MM.1S (cell line): ENCODE data around the gene COA5.

Experiments used
- DNase-seq: peaks from one replicate; pipeline ENCODE4 v3.0.0-alpha.2; 2015
- H2AFZ ChIP-seq: fragments of 300-600 bp; sonication (generic); 2 replicates; pipeline ENCODE4 v1.6.0; 2016; ENCODE audit warnings: antibody characterized with exemption, low read length
- H3F3A ChIP-seq: fragments of 300-600 bp; sonication (generic); 2 replicates; pipeline ENCODE4 v1.6.1; 2016; ENCODE audit warnings: mild to moderate bottlenecking, antibody characterized with exemption, low read length, moderate library complexity, mixed read lengths; ENCODE audit not compliant: insufficient read depth
- H3K27ac ChIP-seq: fragments of 300-600 bp; sonication (generic); 2 replicates; pipeline ENCODE4 v1.5.1; 2016; ENCODE audit warnings: mild to moderate bottlenecking, low read length
- H3K27me3 ChIP-seq: fragments of 300-600 bp; sonication (generic); replicated peaks from 2 replicates; pipeline ENCODE4 v1.6.0; 2016; ENCODE audit warnings: low read length; ENCODE audit not compliant: insufficient read depth
- H3K36me3 ChIP-seq: fragments of 300-600 bp; sonication (generic); replicated peaks from 2 replicates; pipeline ENCODE4 v1.6.1; 2016; ENCODE audit warnings: mild to moderate bottlenecking, low read length, mixed read lengths; ENCODE audit not compliant: insufficient read depth
- H3K4me1 ChIP-seq: fragments of 300-600 bp; sonication (generic); 2 replicates; pipeline ENCODE4 v1.6.1; 2016; ENCODE audit warnings: low read length, mixed read lengths
- H3K4me2 ChIP-seq: fragments of 300-600 bp; sonication (generic); 2 replicates; pipeline ENCODE4 v1.6.0; 2016; ENCODE audit warnings: low read depth, low read length
- H3K4me3 ChIP-seq: fragments of 300-600 bp; sonication (generic); 2 replicates; pipeline ENCODE4 v1.5.1; 2016; ENCODE audit warnings: low read length, mixed read lengths
- H3K79me2 ChIP-seq: fragments of 300-600 bp; sonication (generic); 2 replicates; pipeline ENCODE4 v1.6.1; 2016; ENCODE audit warnings: mixed run types, low read length, mixed read lengths
- H3K9ac ChIP-seq: fragments of 300-600 bp; sonication (generic); 2 replicates; pipeline ENCODE4 v1.6.1; 2016; ENCODE audit warnings: low read length, mixed read lengths
- H3K9me2 ChIP-seq: fragments of 300-600 bp; sonication (generic); replicated peaks from 2 replicates; pipeline ENCODE4 v1.6.1; 2016; ENCODE audit warnings: mild to moderate bottlenecking, low read length, mixed read lengths; ENCODE audit not compliant: insufficient read depth
- H3K9me3 ChIP-seq: fragments of 300-600 bp; sonication (generic); replicated peaks from 2 replicates; pipeline ENCODE4 v1.6.1; 2016; ENCODE audit warnings: mild to moderate bottlenecking, low read length, mixed read lengths; ENCODE audit not compliant: insufficient read depth
- H4K20me1 ChIP-seq: fragments of 300-600 bp; sonication (generic); 2 replicates; pipeline ENCODE4 v1.6.1; 2016; ENCODE audit warnings: mild to moderate bottlenecking, low read length, moderate library complexity, mixed read lengths; ENCODE audit not compliant: insufficient read depth
- CTCF ChIP-seq: fragments of 300-600 bp; sonication (generic); IDR thresholded peaks from 2 replicates; pipeline ENCODE4 v1.5.1; 2016; ENCODE audit warnings: antibody characterized with exemption, low read length, mixed read lengths
- EZH2 ChIP-seq: fragments of 300-600 bp; sonication (generic); optimal IDR thresholded peaks from 2 replicates; pipeline ENCODE3; 2017; ENCODE audit warnings: low read depth, mild to moderate bottlenecking, antibody characterized with exemption, low read length, mixed read lengths
- EZH2phosphoT487 ChIP-seq: fragments of 300-600 bp; sonication (generic); IDR thresholded peaks from 2 replicates; pipeline ENCODE4 v1.6.1; 2018; ENCODE audit warnings: antibody characterized with exemption, low read length

Gene COA5

DNA sequence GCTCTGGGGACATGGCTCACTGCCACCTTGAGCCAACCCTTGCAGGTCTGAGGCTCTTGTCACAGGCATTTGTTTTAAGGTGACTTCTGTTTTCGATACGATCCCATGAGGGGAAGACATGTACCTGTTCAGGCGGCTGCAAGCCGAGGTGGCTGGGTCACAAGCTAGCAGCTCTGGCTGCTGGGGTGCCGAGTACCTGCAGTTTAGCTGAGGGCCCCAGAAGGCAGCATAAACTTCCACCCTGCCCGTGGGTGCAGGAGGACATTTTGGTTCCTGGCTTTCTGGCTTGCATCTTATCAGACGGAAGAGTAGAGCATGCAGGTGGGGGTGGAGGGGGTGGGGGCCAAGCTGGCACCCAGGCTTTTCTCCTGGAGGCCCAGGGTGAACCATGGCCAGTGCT is 28.4 kb downstream of the COA5 start:
- Histone ChIP-seq H2AFZ (no peak overlapping the region), H3K4me3 (no peak overlapping the region), H3K36me3 (peaks cover 24% of the 10 kb centered on the region), H3K9me3 (no peaks in the 10 kb centered on the region), H3K27ac (no peak overlapping the region), H3K79me2 (peaks cover 17% of the 10 kb centered on the region), H3K27me3 (no peaks in the 10 kb centered on the region), H3K9me2 (no peaks in the 10 kb centered on the region), H4K20me1 (no peaks in the 10 kb centered on the region), H3K9ac (no peak overlapping the region), H3F3A (no peaks in the 10 kb centered on the region; the same call in 1 of the 2 replicates), H3K4me1 (no peaks in the 10 kb centered on the region), H3K4me2 (no peak overlapping the region)
- TF ChIP-seq EZH2phosphoT487 (no peak), EZH2 (no peak), CTCF (no peak)
- no peak for DNase-seq

DNA sequence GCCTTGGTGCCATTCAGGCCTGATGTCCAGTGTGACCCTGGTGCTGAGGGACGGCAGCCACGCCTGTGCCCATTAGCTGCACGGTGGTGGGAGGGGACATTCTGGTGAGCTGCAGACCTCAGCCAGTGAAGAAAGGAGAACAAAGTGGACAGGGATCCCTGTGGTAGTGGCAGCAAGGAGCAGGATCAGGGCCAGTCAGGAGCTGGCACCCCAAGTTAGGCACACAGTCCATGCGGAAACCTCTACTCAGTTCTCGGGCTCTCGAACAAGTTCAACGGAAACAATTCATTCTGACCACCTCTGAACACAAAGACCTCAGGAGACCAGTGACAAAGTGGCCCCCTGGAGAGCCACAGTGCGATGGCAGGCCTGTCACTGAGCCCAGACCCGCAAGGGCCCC is 30.1 kb downstream of the COA5 start:
- TF ChIP-seq CTCF (no peak), EZH2phosphoT487 (no peak), EZH2 (no peak)

GRCh38 chr2:98577313-98577712 is 31.0 kb downstream of the COA5 start:
- no peak overlapping the region for H3K4me2 ChIP-seq
- no peak overlapping the region for H2AFZ ChIP-seq
- H3K9ac ChIP-seq: no peak overlapping the region
- peaks cover 22% of the 10 kb centered on the region for H3K79me2 ChIP-seq
- TF ChIP-seq EZH2phosphoT487 (no peak), CTCF (peak; percentile 8; the same call in 1 of the 2 replicates)
- no peaks in the 10 kb centered on the region for H4K20me1 ChIP-seq
- no peak overlapping the region for H3K27ac ChIP-seq
- no peaks in the 10 kb centered on the region for H3K9me2 ChIP-seq
- no peak overlapping the region for H3K4me3 ChIP-seq
- no peaks in the 10 kb centered on the region; the same call in 1 of the 2 replicates for H3F3A ChIP-seq
- H3K4me1 ChIP-seq: no peaks in the 10 kb centered on the region
- H3K9me3 ChIP-seq: no peaks in the 10 kb centered on the region
- no peak for DNase-seq
- no peaks in the 10 kb centered on the region for H3K27me3 ChIP-seq
- H3K36me3 ChIP-seq: peaks cover 25% of the 10 kb centered on the region

More for the DNA sequence above, 30.1 kb downstream of the COA5 start:
- no peak overlapping the region for H3K9ac ChIP-seq
- H3F3A ChIP-seq: no peaks in the 10 kb centered on the region; the same call in 1 of the 2 replicates
- H2AFZ ChIP-seq: no peak overlapping the region
- H3K9me3 ChIP-seq: no peaks in the 10 kb centered on the region
- no peaks in the 10 kb centered on the region for H3K4me1 ChIP-seq
- H3K27ac ChIP-seq: no peak overlapping the region
- no peak for DNase-seq
- H4K20me1 ChIP-seq: no peaks in the 10 kb centered on the region
- peaks cover 22% of the 10 kb centered on the region for H3K79me2 ChIP-seq
- no peak overlapping the region for H3K4me3 ChIP-seq
- H3K4me2 ChIP-seq: no peak overlapping the region
- no peaks in the 10 kb centered on the region for H3K27me3 ChIP-seq
- H3K9me2 ChIP-seq: no peaks in the 10 kb centered on the region
- H3K36me3 ChIP-seq: peaks cover 22% of the 10 kb centered on the region
